Left cardiac atrium (tissue), 4 donors: Measurements from ENCODE around the gene UQCR10. TPM values are rescaled to one million over a fixed set of nuclear protein-coding genes. Genes with fewer than 3 reads are reported as not detected.

Experiments
- ATAC-seq, 2 donors: fragments of 200-7000 bp; cut with Tn5 transposase; one replicate each; pipeline ENCODE4 v1.9.1; 2020; ENCODE audit warnings: mild to moderate bottlenecking in 2 of 2, moderate library complexity in 2 of 2
- DNase-seq: peaks from one replicate; pipeline ENCODE4 v3.0.0-alpha.2; 2020
- intact Hi-C, 2 donors: fragments of 100-400 bp; cut with DNase I; formaldehyde crosslinking; loops; one replicate each; pipeline versions ENCODE4 v1.14.1 to v1.15.1; 2022 to 2023
- total RNA-seq, 2 donors: library from RNA; stranded (reverse); fragmentation: NEBNext Ultra II Directional; extraction: Animal tissue kit (Norgen Biotek cat#: 25700); gene quantifications; one replicate each; pipeline ENCODE4 v1.2.1, GENCODE V29; 2021
- donor health status: DM: no; HTN: yes; CAD: no.
- donor health status: DM: no; HTN: yes; CAD: no; lungs with severe emphysema.
- donor health status: DM: yes; HTN: yes; CAD: no.
- donor health status: Dilated cardiomyopathy.

UQCR10 gene
- total RNA-seq, 2 donors from 2014 or later, result 229 to 266 TPM

DNA sequence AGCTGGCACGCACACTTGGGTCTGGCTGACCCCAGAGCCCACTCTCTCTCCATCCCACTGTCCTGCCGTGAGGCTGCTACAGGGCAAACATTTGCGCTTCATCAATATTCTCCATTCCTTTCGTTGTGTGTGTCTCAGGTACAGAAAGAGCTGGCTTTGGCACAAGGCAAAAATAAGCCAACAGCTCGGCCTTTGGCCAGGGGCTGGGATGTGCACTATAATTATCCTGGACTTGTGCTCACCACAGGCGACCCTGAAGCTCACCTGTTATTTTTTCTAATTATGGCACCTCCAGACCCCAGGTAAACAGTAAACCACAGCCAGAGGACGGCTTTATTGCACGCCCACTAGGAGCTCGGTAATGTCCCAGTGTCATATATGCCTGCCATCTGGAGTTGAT is 11.3 kb upstream of the UQCR10 start:
- intact Hi-C loops, result no loop called here
- DNase-seq, result no peak
- no peak for ATAC-seq

DNA sequence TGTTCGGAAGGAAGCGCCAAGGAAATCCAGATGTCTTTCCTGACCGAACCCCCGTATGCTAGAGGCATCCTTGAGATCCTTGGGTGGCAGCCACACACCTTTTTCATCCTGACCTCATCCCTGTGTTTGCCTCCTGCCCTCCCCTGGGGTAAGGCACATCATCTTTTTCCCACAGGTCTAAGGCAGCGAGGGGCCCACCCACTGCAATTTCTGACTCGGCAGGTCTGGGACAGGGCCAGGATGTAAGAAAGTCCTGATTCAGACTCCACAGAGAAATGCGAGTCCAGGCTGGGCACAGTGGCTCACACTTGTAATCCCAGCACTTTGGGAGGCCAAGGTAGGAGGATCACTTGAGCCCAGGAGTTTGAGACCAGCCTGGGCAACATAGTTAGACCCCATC is 10.8 kb upstream of the UQCR10 start:
- DNase-seq, result no peak
- ATAC-seq, result no peak

DNA sequence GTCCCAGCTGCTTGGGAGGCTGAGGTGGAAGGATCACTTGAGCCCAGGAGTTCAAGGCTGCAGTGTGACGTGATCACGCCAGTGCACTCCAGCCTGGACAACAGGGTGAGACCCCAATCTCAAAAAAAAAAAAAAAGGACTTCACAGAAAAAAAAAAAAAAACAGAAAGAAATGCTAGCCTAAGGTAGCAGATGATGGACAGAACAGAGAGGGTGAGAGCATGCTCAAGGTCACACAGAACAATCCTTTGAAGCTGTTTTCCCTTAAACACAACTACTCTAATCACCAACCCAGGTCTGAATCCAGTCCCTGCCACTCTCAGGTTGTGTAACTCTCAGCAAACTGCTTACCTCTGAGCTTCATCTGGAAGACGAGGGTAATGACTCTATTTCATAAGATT is 10.1 kb upstream of the UQCR10 start:
- DNase-seq, result no peak
- intact Hi-C loops, result no loop called here

More for the DNA sequence above, 10.8 kb upstream of the UQCR10 start:
- intact Hi-C loops, result no loop called here

DNA sequence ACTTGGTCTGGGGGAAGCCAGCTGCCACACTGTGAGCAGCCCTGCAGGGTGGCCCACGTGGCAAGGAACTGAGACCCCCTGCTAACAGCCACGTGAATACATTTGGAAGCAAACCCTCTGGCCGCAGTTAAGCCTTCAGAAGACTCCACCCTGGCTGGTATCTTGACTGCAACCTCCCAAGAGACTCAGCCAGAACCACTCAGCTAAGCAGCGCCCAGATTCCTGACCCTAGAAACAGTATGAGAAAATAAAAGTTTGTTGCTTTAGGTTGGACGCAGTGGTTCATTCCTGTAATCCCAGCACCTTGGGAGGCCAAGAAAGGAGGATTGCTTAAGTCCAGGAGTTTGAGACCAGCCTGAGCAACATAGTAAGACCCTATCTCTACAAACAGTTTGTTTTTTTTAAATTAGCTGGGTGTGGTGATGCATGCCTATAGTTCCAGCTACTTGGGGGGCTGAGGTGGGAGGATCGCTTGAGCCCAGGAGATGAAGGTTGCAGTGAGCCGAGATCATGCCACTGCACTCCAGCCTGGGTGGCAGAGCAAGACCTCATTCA is 9.0 kb upstream of the UQCR10 start:
- DNase-seq, result no peak
- ATAC-seq, result peak in 1 of 2 donors; percentile 27
- intact Hi-C loops, result no loop called here

More for the DNA sequence above, 10.1 kb upstream of the UQCR10 start:
- ATAC-seq, result no peak

DNA sequence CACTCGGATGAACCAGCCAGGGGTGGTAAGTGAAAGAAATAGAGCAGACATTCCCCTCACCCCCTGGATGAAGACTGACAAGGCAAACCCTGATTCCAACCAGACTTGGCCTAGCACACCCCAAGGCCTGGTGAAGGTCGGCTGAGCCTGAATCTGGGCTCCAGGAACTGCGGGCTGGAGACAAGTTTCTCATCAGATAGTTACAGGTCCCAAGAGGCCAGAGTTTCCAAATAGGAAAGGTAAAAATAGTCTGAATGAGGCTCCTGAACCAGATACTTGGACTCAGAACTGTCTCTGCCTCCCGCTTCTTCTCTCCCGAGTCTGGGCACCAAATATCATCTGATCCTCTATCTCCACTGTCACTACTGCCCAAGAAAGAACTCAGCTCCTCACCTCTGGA is 8.2 kb upstream of the UQCR10 start:
- intact Hi-C loops, result no loop called here
- ATAC-seq (no peak), DNase-seq (no peak)

DNA sequence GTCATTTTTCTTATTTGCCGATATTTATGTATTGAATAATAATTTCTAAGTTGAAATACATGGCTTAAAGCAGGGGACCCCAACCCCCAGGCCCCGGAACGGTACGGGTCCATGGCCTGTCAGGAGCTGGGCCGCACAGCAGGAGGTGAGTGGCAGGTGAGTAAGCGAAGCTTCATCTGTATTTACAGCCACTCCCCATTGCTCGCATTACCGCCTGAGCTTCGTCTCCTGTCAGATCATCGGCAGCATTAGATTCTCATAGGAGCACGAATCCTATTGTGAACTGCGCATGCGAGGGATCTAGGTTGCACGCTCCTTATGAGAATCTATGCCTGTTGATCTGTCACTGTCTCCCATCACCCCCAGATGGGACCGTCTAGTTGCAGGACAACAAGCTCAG is 4.9 kb upstream of the UQCR10 start:
- no peak for ATAC-seq

DNA sequence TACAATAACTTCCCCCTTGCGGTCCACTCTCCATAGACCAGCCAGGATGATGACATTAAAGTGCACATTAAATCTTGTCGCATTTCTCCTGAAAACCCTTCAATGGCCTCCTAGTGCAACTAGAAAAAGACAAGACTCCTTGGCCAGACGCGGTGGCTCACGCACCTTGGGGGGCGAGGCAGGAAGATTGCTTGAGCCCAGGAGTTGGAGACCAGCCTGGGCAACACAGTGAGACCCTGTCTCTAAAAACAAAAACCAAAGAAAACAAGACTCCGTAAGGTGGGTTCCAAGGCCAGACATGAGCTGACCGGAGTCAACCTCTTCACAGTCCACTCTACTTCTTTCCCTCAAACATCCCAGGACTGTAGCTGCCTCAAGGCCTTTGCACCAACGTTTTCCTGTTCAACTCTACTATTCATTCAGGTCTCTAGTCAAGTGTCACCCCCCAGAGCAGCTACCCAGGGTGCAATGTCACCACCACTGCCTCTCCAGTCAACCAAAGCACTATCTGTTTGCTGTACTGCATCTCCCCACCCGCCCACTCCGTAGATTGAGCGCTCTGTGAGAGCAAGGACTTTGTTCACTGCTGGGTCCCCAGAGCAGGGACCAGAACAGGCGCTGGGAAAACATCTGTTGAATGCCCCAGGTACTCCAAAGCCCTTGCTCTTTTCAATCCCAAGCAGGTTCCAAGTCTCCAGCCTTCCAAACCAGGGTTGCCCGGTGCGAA is 1.1 kb upstream of the UQCR10 start:
- DNase-seq (no peak), ATAC-seq (peak; percentile 1 to 3)
- intact Hi-C loops, result no loop called here

More for the DNA sequence above, 4.9 kb upstream of the UQCR10 start:
- intact Hi-C loops, result no loop called here
- DNase-seq, result no peak

DNA sequence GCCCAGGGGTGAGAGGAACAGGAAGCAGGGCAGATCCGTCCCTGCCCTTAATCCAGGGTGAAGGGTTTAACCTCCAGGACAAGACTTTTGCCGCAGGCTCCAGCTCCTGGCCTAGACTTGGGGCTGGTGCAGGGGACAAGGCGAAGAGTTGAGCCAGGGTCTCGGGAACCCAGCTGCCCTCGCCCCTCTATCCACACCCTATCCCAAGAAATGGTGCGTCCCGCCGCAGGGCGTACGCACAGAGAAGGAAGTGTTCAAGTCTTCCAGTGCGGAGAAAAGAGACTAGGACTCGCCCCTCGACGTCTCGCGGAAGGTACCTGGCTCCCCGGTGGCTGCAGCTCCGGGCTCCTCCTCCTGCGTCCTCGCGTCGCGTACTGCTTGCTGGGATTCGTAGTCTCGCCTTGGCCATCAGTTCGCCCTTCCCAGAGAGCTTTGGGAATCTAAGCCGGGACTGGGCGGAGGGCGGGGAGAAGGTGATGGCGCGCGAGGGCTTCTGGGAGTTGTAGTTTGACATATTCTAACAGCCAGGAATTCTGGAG is 468 bp upstream of the UQCR10 start, which contains the start of gene ZMAT5:
TSS of gene ZMAT5 (minus strand) at position 376 of the 539 bp plus-strand sequence. CDS start 18,463 bp downstream, outside the sequence.
- ATAC-seq, result peak; percentile 98 to 100
- intact Hi-C loops, result no loop called here
- DNase-seq, result peak; percentile 96

DNA sequence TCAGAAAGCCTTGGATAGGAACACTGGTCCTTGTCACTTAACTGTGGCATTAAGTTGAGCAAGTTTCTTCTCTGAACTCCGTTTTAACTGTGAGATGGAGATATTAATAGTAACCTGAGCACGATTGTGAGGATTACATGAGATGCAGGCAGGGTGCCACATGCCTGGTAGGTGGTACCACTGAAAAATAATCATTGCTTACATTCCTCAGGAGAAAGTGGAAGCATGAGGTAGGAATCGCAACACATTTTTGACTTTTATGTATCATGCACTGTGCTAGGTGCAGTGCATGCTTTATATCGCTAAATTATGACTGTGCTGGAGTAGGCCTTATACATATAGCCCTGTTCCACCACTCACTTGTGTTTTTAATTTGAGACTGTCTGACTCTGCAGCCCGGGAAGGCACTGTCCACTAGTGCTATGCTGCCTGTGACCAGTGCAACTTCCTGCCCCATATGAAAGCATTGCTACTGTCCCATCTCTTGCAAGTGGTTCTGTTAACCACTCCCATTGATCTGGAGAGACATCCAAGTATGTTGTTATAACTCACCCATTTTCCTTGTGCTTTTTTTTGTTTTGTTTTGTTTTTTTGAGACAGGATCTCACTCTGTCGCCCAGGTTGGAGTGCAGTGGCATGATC is 1.0 kb downstream of the UQCR10 start:
- intact Hi-C loops, result no loop called here
- DNase-seq (no peak), ATAC-seq (no peak)

DNA sequence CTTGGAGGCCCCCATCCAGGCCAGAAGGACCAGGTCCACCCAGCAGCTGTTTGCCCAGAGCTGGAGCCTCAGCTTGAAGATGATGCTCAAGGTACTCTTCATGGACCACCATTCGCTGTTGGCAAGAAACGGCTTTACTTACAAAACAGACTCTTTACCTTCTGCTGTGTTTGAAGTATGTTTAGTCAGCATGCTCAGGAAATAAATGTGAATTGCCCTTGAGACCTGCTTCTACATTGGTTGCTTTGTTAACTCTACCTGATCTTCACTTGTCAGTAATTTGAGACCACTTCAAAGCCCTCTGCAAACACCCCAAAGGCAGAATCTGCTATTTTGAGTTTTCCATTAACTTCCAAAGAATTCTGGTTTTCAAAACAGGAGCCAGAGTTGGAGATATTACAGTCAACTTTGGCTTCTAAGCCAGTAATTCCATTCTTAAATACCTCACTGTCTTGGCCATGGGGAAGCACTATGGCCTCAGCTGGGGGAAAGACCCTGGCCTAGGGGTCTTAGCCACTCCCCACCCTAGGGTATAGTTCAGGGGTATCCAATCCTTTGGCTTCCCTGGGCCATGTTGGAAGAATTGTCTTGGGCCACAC is 2.7 kb downstream of the UQCR10 start:
- ATAC-seq (no peak), DNase-seq (no peak)
- intact Hi-C loops, result loop anchor here in 1 of 2 donors (10.0 kb wide), 3 partner anchors 55 to 235 kb away; partner anchors contain the start of gene ASCC2

DNA sequence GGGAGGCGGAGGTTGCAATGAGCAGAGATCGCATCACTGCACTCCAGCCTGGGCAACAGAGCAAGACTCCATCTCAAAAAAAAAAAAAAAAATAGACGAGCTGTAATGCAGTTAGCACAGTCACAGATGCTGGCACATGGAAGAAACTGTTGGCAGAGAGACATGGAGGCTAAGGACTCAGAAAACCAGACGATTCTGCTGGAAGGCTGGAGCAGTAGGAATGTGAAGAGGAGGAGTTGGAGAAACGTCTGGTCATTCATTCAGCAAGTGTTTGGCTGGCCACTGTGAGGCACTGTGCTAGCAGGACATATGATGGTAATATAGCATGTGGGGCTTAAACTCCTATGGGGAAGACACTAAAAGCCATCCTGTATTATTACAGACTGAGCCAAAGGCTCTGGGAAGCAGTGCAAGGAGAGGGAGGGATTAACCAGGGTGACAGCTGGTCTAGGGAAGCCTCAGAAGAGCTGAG is 5.0 kb downstream of the UQCR10 start:
- ATAC-seq, result peak; percentile 27 to 50
- no peak for DNase-seq
- intact Hi-C loops, result loop anchor here in 1 of 2 donors (10.0 kb wide), 3 partner anchors 57 to 233 kb away; partner anchors contain the start of gene ASCC2

DNA sequence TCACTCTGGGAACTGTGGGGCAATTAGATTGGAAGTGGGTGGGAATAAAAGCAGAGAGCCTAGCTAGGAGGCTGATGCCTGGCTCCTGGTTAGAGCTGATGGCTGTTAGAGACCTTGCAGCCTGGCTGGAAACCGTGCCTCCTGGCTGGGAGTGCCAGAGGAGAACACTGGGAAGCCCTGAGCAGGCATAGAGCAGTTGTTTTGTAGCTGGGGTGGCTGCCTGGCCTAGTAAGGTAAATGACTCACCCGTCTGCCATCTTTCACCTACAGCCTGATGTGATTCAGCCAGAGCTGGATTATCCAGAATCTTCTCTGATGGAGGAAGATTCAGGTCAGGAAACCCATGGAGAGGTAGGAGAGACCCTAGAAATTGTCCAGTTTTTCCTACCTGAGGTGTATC is 6.1 kb downstream of the UQCR10 start:
- peak in 1 of 2 donors; percentile 83 for ATAC-seq

DNA sequence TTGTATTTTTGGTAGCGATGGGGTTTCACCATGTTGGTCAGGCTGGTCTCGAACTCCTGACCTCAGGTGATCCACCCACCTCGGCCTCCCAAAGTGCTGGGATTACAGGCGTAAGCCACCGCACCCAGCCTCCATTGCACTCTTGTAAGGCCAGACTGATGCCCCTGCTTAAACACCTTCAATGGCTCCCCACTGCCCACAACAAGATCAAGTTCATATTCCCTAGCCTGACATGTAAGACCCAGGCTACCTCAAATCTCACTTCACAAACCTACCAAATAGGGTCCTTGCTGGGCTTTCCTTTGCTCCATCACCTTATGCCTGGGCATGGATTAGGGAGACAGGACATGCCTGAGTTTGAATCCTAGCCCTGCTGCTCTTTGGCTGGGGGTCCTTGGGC is 13.1 kb downstream of the UQCR10 start:
- intact Hi-C loops, result no loop called here
- ATAC-seq, result no peak
- no peak for DNase-seq

More for the DNA sequence above, 6.1 kb downstream of the UQCR10 start:
- DNase-seq, result no peak
- intact Hi-C loops, result loop anchor here in 1 of 2 donors (10.0 kb wide), 3 partner anchors 58 to 232 kb away; partner anchors contain the start of gene ASCC2

DNA sequence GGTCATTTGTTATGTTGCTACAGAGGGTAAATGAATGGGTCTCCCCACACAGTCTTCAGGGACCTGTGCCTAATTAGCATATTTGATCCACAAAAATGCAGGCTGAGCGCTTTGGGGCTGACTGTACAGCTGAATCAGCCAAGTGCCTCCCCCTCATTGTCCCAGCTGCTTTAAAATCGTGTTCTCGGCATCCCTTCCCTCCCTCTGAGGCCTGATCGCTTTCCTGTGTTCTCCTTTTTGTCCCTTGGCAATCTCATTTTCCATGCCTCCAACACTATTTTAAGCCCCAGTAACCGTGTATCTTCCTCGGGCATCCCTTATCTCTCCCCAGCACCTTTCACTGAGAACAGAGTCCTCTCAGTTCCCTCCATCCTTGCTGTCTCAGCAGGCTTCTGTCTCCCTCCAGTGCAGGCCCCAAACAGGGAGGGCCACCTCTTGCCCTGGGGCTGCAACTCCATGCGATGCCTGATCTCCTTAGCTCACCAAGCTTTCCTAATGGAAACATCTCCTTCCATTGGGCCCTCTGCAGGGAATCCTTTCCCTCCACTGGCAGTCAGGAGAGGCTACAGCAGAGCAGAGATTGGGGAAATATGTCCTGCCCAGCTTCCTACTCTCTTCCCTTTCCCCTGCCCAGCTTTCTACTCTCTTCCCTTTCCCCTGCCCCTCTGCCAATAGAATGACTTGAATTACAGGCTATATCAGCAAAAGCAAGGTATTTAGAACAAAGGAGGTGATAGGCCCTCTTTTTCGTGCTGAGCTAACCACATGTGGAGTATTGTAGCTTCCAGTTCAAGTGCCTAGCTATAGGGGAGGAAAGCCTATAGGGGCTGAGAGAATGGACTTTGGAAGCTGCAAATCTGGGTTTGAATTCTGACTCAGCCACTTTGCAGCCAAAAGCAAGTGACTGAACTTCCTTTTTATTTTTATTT is 13.8 kb downstream of the UQCR10 start:
- ATAC-seq, result peak; percentile 9 to 63
- DNase-seq, result no peak
- intact Hi-C loops, result no loop called here

DNA sequence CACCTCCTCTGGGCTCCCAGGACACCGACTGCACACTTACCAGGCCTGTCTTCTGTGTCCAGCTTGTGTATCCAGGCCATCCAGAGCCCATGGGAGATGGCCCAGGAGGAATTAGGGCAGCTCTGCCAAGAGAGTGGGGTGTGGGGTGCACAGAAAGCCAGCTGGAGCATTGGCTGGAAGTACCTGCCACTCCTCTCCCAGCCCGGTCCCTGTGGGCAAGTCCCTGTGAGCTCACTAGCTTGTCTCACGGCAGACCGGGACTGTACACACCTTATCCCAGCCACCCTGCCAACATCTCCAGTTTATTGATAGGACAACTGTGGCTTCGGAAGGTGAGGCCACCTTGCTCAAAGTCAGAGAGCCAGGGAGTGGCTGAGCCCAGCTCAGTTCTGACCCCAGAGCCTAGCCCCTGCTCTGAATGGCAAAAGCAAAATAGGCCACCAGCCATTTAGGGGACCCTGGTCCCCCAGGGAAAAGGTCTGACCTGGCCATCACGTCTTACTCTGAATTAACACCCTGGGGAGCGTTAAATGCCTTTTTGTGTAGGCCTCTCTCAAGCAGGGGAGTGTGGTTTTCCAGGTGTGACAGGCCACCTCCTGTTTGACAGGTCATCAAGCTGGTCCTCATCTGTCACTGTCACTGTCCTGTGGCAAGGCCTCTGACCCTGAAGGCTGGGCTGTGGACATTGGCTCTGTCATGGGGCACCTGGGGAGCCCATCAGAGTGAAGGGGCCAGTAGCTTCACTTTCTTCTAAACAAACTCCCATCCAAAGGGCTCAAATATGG is 15.1 kb downstream of the UQCR10 start:
- intact Hi-C loops, result no loop called here

DNA sequence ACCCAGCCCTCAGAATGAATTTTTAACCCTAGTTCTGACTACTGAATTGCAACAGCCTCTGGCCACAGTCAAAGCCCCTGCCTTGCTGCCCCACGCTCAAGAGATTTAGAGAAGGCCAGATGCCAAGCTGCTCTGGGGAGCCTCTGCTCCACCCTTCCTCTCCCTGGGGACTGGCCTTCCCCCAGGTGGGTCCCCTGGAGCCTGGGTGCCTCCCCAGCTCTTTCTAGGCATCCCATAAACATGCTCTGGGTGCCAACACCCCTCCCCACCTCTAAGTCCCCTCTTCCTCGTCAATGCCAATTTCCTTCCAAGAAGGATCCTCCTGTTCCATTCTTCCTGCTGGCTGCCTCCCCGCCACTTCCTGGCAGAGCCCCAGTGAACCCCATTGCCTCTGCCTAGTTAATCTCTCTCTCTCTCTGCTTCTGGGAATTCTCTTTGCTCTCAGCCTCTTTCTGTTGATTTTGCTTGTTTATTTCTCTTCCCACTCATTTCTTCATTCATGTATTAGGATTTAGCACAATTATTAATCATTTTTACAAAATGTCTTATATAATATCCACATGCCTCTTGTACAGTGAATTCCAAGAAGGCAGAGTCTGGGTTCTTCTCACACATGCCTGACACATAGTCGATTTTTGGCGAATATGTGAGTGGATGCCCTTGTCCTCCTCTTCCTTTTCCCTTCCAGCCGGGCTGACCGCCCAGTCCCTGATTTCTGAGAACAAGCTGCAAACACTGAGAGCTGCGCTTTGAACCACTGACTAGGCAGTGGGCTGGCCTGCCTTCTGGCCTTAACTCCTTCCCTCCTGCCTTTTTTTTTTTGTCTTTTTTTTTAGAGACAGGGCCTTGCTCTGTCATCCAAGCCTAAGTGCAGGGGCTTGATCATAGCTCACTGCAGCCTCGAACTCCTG is 17.5 kb downstream of the UQCR10 start:
- intact Hi-C loops, result no loop called here
- ATAC-seq (peak; percentile 25 to 56), DNase-seq (peak; percentile 46)

More for the DNA sequence above, 15.1 kb downstream of the UQCR10 start:
- ATAC-seq (peak; percentile 63 to 84), DNase-seq (peak; percentile 50)
